Endothelial cell of umbilical vein (primary cell): ENCODE results near the gene GPLD1. TPM values are rescaled to one million over a fixed set of nuclear protein-coding genes. Genes with fewer than 3 reads are reported as not detected.

Experiments
- BruUV-seq: library from RNA; stranded (reverse); fragments of 400-500 nt; replicated peaks from 2 replicates; lab custom pipeline; 2021; lab: Mats Ljungman, UMichigan
- CTCF ChIA-PET: fragments of 300-600, 350-600 bp; sonication (Branson Sonifier 250); formaldehyde crosslinking; loops from one replicate; lab custom pipeline; 2021; ENCODE audit warnings: antibody characterized with exemption, inconsistent platforms; lab: Charles Lee
- POLR2A ChIA-PET: fragments of 300-600, 350-600 bp; sonication (Branson Sonifier 250); formaldehyde crosslinking; loops from one replicate; lab custom pipeline; 2021; ENCODE audit warnings: antibody characterized with exemption, inconsistent platforms; lab: Charles Lee
- DNase-seq: peaks from one replicate; pipeline ENCODE4 v3.0.0-alpha.2; 2011; ENCODE audit warnings: low read depth, low spot score
- FAIRE-seq: peaks from 2 replicates; lab custom pipeline; 2011; peaks lifted over from hg19 to GRCh38; lab: Jason Lieb, UNC
- H2AFZ ChIP-seq: 2 replicates; pipeline ENCODE4 v1.6.0; 2012; ENCODE audit warnings: low read depth, low read length, control low read depth, inconsistent platforms
- H3K27ac ChIP-seq: 2 replicates; pipeline ENCODE4 v1.5.1; 2011; ENCODE audit warnings: low read depth, mild to moderate bottlenecking, control low read depth, low read length, moderate library complexity; ENCODE audit not compliant: insufficient read depth
- H3K27me3 ChIP-seq, 2 experiments: 2 replicates each; pipeline versions ENCODE4 v1.6.0 to v1.6.1; 2011; ENCODE audit warnings: low read length in 2 of 2, mixed read lengths in 1 of 2; ENCODE audit not compliant: control insufficient read depth in 2 of 2, insufficient read depth in 2 of 2
- H3K36me3 ChIP-seq, 2 experiments: 2 replicates in 1 of 2; 3 replicates in 1 of 2; pipeline ENCODE4 v1.5.1; 2011; ENCODE audit warnings: low read length in 2 of 2, mild to moderate bottlenecking in 1 of 2, moderate library complexity in 1 of 2; ENCODE audit not compliant: control insufficient read depth in 2 of 2, insufficient read depth in 2 of 2; ENCODE audit errors: extremely low read depth in 1 of 2
- H3K4me1 ChIP-seq: 3 replicates; pipeline ENCODE4 v1.5.1; 2011; ENCODE audit warnings: mild to moderate bottlenecking, low read length; ENCODE audit not compliant: control insufficient read depth, insufficient read depth; ENCODE audit errors: extremely low read depth
- H3K4me2 ChIP-seq: 2 replicates; pipeline ENCODE4 v1.6.1; 2011; ENCODE audit warnings: low read length, control low read depth, mixed read lengths; ENCODE audit not compliant: insufficient read depth
- H3K4me3 ChIP-seq, 3 experiments: fragments of 200-600 bp in 1 of 3; sonication (generic), shearing (Covaris generic) in 1 of 3; replicated peaks in 1 of 3; 2 replicates each; pipeline ENCODE4 v1.5.1; 2011 to 2016; ENCODE audit warnings: control low read depth in 3 of 3, low read length in 3 of 3, mild to moderate bottlenecking in 2 of 3, inconsistent platforms in 1 of 3, low read depth in 1 of 3, moderate library complexity in 1 of 3; ENCODE audit not compliant: insufficient read depth in 1 of 3
- H3K79me2 ChIP-seq: 2 replicates; pipeline ENCODE4 v1.6.0; 2012; ENCODE audit warnings: low read length, inconsistent platforms; ENCODE audit not compliant: control insufficient read depth, insufficient read depth
- H3K9ac ChIP-seq: replicated peaks from 2 replicates; pipeline ENCODE3; 2011; ENCODE audit warnings: low read length, control low read depth; ENCODE audit not compliant: insufficient read depth; ENCODE audit errors: extremely low read depth
- H3K9me1 ChIP-seq: replicated peaks from 3 replicates; pipeline ENCODE4 v1.6.0; 2011; ENCODE audit warnings: mild to moderate bottlenecking, low read length; ENCODE audit not compliant: control insufficient read depth, insufficient read depth; ENCODE audit errors: extremely low read depth
- H3K9me3 ChIP-seq: replicated peaks from 2 replicates; pipeline ENCODE4 v1.5.1; 2012; ENCODE audit warnings: low read length, inconsistent platforms; ENCODE audit not compliant: control insufficient read depth, insufficient read depth
- H4K20me1 ChIP-seq: replicated peaks from 2 replicates; pipeline ENCODE3; 2011; ENCODE audit warnings: mild to moderate bottlenecking, low read length; ENCODE audit not compliant: control insufficient read depth, insufficient read depth; ENCODE audit errors: extremely low read depth
- EZH2 ChIP-seq: IDR thresholded peaks from 2 replicates; pipeline ENCODE4 v1.6.1; 2012; ENCODE audit warnings: borderline replicate concordance, low read depth, mild to moderate bottlenecking, moderate library complexity, low read length, inconsistent platforms; ENCODE audit not compliant: severe bottlenecking
- JUN ChIP-seq: IDR thresholded peaks from 2 replicates; pipeline ENCODE4 v1.6.1; 2011; ENCODE audit warnings: borderline replicate concordance, low read depth; ENCODE audit not compliant: insufficient read length, insufficient read depth
- MYC ChIP-seq: IDR thresholded peaks from one replicate; pipeline ENCODE4 v1.6.1; 2011; ENCODE audit warnings: mild to moderate bottlenecking, low read depth, low read length
- POLR2A ChIP-seq: IDR thresholded peaks from 2 replicates; pipeline ENCODE4 v1.6.1; 2012; ENCODE audit warnings: low read depth, mild to moderate bottlenecking, control low read depth, low read length
- dilution Hi-C: fragments of 300-500 bp; cut with MboI; formaldehyde crosslinking; loops from one replicate; pipeline ENCODE4 v1.15.0; 2019; ENCODE audit warnings: low sequenced_read_pairs; ENCODE audit not compliant: extremely low pct_ligation_motif_present
- intact Hi-C: fragments of 100-400 bp; cut with micrococcal nuclease; formaldehyde crosslinking; loops from one replicate; pipeline ENCODE4 v1.10.0; 2022
- polyA plus RNA-seq, 4 experiments: library from polyadenylated mRNA; depleted of rRNA in 3 of 4; stranded (reverse) in 3 of 4; unstranded in 1 of 4; fragments of >200 nt; gene quantifications; 2 replicates each; pipeline versions ENCODE4 v1.2.1 to v1.2.3, GENCODE V29; 2011 to 2012; ENCODE audit warnings: missing spikeins in 1 of 4
- total RNA-seq: library from RNA; stranded (reverse); gene quantifications from 2 replicates; pipeline ENCODE4 v1.2.3, GENCODE V29; 2021
- TF ChIP-seq, protein P1 (sequence below), 2 donors: IDR thresholded peaks; 1 replicate in 1 of 2; 2 replicates in 1 of 2; pipeline ENCODE4 v1.5.1; 2011; ENCODE audit warnings: low read length in 2 of 2, mild to moderate bottlenecking in 2 of 2, moderate library complexity in 2 of 2, control low read depth in 1 of 2, inconsistent platforms in 1 of 2, low read depth in 1 of 2; ENCODE audit not compliant: insufficient read depth in 1 of 2; ENCODE audit errors: extremely low read depth in 1 of 2

GPLD1 gene
- total and polyA plus RNA-seq, 2 donors (not counting 3 experiments of a cell fraction or from before 2014, with no cell fraction given), result 0.03 to 0.53 TPM

DNA sequence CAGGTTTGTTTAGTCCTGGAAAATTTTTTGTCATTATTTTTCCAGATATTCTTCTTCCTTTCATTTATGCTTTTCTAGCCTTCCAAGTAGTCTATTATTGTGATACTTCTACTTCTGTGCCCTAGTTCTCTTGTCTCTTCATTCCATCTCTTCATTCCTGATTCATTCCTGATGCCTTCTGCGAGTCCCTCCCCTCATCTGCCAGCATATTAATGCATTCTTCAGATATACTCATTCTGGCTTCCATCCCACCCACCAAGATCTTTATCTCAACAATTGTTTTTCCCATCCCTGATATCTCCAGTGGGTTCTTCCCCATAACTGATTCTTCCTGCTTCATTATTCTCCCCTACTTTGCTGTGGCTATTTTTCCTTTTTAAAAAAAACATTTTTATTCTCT, 40.6 kb upstream of the GPLD1 start:
- no peaks in the 10 kb centered on the region for H4K20me1 ChIP-seq
- CTCF ChIA-PET, result no interaction called here

DNA sequence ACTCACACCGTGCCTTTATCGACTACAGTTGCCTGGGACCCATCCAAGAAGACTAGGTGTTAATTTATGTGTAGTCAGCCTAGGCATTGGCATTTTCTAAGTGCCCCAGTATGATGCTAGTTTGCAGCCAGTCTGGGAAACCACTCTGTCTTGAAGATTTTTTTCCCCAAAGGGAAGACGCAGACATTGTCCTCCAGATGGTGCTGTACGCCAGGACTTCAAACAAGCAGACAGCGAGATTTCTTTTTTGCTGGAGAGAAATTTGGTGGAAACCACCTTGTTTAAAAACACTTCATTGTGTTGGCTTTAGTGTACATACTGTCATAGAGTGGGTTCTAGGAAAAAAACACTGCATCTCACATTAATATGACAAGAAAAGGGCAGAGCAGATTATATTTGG, 35.4 kb upstream of the GPLD1 start:
- Histone ChIP-seq H3K4me1 (no peaks in the 10 kb centered on the region), H4K20me1 (no peaks in the 10 kb centered on the region), H2AFZ (no peak overlapping the region), H3K4me3 (no peak overlapping the region), H3K9me3 (no peaks in the 10 kb centered on the region), H3K4me2 (no peak overlapping the region), H3K36me3 (no peaks in the 10 kb centered on the region), H3K9ac (no peak overlapping the region), H3K27me3 (no peaks in the 10 kb centered on the region), H3K27ac (no peak overlapping the region), H3K9me1 (no peaks in the 10 kb centered on the region), H3K79me2 (no peaks in the 10 kb centered on the region)
- no TSS peak for BruUV-seq
- no peak for TF ChIP-seq EZH2
- TF ChIP-seq, protein P1, sequence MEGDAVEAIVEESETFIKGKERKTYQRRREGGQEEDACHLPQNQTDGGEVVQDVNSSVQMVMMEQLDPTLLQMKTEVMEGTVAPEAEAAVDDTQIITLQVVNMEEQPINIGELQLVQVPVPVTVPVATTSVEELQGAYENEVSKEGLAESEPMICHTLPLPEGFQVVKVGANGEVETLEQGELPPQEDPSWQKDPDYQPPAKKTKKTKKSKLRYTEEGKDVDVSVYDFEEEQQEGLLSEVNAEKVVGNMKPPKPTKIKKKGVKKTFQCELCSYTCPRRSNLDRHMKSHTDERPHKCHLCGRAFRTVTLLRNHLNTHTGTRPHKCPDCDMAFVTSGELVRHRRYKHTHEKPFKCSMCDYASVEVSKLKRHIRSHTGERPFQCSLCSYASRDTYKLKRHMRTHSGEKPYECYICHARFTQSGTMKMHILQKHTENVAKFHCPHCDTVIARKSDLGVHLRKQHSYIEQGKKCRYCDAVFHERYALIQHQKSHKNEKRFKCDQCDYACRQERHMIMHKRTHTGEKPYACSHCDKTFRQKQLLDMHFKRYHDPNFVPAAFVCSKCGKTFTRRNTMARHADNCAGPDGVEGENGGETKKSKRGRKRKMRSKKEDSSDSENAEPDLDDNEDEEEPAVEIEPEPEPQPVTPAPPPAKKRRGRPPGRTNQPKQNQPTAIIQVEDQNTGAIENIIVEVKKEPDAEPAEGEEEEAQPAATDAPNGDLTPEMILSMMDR (IDR thresholded peaks at IDR 0.05; ENCODE audit: extremely low read depth in 1 of 2, insufficient read depth in 1 of 2, low read depth in 1 of 2, low read length in 2 of 2), result peak; percentile 26 to 30
- DNase-seq, result peak; percentile 9
- ChIA-PET CTCF (interaction anchor here (1.1 kb wide), 1 partner anchor 242 kb away, joined by 4 read pairs; no protein-coding TSS in a partner anchor), POLR2A (no interaction called here)
- intact Hi-C loops (loop anchor here (2.0 kb wide), 1 partner anchor 170 kb away; no protein-coding TSS in a partner anchor), dilution Hi-C loops (no loop called here)
- FAIRE-seq, result peak; percentile 76

More for the DNA sequence above, 40.6 kb upstream of the GPLD1 start:
- DNase-seq (no peak), FAIRE-seq (no peak)
- POLR2A ChIA-PET, result no interaction called here
- Histone ChIP-seq H3K79me2 (no peaks in the 10 kb centered on the region), H3K4me3 (no peak overlapping the region), H3K27ac (no peak overlapping the region), H3K9me3 (no peaks in the 10 kb centered on the region), H3K27me3 (no peaks in the 10 kb centered on the region), H3K9me1 (no peaks in the 10 kb centered on the region), H3K9ac (no peak overlapping the region), H3K4me1 (no peaks in the 10 kb centered on the region), H2AFZ (no peak overlapping the region), H3K36me3 (no peaks in the 10 kb centered on the region), H3K4me2 (no peak overlapping the region)
- dilution Hi-C loops (no loop called here), intact Hi-C loops (no loop called here)
- no TSS peak for BruUV-seq
- TF ChIP-seq POLR2A, result no peak
- TF ChIP-seq JUN, result no peak
- no peak for TF ChIP-seq EZH2
- TF ChIP-seq MYC, result no peak
- TF ChIP-seq, protein P1 (IDR thresholded peaks at IDR 0.05; ENCODE audit: extremely low read depth in 1 of 2, insufficient read depth in 1 of 2, low read depth in 1 of 2, low read length in 2 of 2), result no peak
